ENCODE measurements around the gene SRBD1.
A peak's percentile ranks its signal among the peaks of the same experiment; 100 is the strongest.

Gene SRBD1

GRCh38 chr2:45559436-45559835 lies 51.6 kb downstream of the SRBD1 start:
- DNase-seq (ENCODE audit: insufficient read length, low spot score) (no peak), FAIRE-seq (no peak)

- FAIRE-seq (no peak), DNase-seq (ENCODE audit: insufficient read length, low spot score) (no peak)
Observed at GRCh38 chr2:45554742-45555140, 56.3 kb downstream of the SRBD1 start.

DNA sequence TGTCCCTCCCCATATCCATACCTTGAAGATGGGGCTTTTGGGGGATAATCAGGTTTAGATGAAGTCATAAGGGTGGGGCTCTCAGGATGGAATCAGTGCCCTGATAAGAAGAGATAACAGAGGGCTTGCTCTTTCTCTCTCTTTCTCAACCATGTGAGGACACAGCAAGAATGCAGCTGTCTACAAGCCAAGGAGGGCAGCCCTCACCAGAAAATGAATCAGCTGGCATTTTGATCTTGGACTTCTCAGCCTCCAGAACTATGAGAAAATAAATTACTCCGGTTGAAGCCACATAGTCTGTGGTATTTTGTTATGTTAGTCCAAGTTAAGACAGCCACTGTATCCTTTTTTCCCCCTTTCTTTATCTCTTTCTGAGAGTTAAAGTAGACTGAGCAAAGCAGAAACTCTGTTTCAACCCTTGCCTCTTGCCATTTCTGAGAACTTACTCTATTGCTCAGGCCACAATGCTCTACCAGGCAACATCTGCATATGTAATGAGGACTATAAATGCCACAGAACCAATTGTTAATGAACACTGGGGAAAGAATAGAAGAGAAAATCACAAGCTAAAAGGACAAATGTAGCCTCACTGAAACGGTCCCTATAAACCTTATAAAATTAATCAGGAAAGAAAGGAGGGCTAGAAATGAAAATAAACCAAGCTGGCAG lies 56.9 kb downstream of the SRBD1 start:
- DNase-seq (ENCODE audit: insufficient read length, low spot score) = no peak
- FAIRE-seq = peak; percentile 77

DNA sequence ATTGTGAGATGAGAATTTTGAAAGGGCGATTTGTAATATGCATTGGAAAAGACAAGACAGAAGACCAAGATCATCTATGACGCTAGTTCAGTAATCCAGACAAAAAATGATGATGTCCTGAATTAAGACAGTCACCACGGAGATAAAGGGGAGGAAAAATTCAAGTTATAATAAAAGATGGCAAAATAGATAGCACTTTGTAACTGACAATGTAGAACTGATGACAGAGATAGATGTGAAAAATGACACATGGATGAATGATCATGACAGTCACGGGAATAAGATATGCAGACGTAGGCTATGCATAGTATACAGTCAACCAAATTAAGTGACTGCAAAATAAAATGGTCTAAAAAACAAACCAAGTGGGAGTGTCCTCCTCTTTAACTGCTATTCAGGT lies 59.2 kb downstream of the SRBD1 start:
- FAIRE-seq (no peak), DNase-seq (ENCODE audit: insufficient read length, low spot score) (no peak)

DNA sequence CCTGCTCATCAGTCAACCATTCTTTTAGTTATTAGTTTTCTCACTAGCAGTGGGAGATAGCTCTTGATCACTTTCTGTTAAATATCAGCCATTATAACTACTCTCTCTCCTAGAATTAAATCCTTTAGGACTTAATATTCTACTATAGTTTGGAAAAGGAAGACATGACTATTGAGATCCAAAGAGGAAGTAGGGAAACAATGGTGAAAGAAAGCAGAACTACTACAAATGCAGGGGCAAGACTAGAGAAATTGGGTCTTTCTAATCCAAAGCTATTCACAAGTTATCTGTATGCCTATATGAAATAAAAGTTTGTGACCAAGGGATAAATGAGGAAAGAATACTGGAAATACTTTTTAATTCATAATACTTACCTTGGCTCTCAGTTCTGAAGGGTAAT lies 65.1 kb downstream of the SRBD1 start:
- no peak for DNase-seq (ENCODE audit: insufficient read length, low spot score)
- FAIRE-seq = no peak

- FAIRE-seq (no peak), DNase-seq (ENCODE audit: insufficient read length, low spot score) (no peak)
Observed at GRCh38 chr2:45543257-45543656, 67.8 kb downstream of the SRBD1 start.

- FAIRE-seq = no peak
- DNase-seq (ENCODE audit: insufficient read length, low spot score) = no peak
Observed at GRCh38 chr2:45542013-45542412, 69.1 kb downstream of the SRBD1 start.

- FAIRE-seq (no peak), DNase-seq (ENCODE audit: insufficient read length, low spot score) (no peak)
Observed at GRCh38 chr2:45541450-45541849, 69.6 kb downstream of the SRBD1 start.

DNA sequence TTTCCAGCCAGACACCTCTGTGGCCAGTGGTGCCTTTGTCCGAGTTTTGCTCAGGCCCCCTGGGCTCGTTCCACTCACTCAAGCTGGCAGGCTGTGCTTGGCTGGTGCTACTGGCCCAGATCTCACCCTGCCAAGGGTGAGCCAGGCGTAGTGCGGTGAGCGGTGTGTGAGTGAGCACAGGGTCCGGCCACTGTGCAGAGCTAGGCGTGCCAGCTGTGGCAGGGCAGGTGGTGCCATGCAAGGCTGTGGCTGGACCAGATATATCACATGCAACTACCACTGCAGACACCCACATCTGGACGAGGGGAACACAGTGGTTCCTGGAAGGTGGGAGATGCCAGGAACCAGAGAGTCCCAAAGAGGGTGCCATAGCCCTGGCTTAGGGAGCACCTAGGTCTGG lies 70.1 kb downstream of the SRBD1 start:
- peak; percentile 66 for FAIRE-seq
- DNase-seq (ENCODE audit: insufficient read length, low spot score) = no peak

- DNase-seq (ENCODE audit: insufficient read length, low spot score) (no peak), FAIRE-seq (no peak)
Observed at GRCh38 chr2:45533771-45534170, 77.3 kb downstream of the SRBD1 start.

- no peak for FAIRE-seq
- no peak for DNase-seq (ENCODE audit: insufficient read length, low spot score)
Observed at GRCh38 chr2:45532181-45532580, 78.9 kb downstream of the SRBD1 start.

- FAIRE-seq (no peak), DNase-seq (ENCODE audit: insufficient read length, low spot score) (no peak)
Observed at GRCh38 chr2:45524016-45524415, 87.1 kb downstream of the SRBD1 start.

GRCh38 chr2:45518546-45518945 lies 92.5 kb downstream of the SRBD1 start:
- no peak for DNase-seq (ENCODE audit: insufficient read length, low spot score)
- FAIRE-seq = no peak

- FAIRE-seq (no peak), DNase-seq (ENCODE audit: insufficient read length, low spot score) (no peak)
Observed at GRCh38 chr2:45510701-45511420, 100.2 kb downstream of the SRBD1 start.

- DNase-seq (ENCODE audit: insufficient read length, low spot score) (no peak), FAIRE-seq (no peak)
Observed at GRCh38 chr2:45506756-45507155, 104.3 kb downstream of the SRBD1 start.

DNA sequence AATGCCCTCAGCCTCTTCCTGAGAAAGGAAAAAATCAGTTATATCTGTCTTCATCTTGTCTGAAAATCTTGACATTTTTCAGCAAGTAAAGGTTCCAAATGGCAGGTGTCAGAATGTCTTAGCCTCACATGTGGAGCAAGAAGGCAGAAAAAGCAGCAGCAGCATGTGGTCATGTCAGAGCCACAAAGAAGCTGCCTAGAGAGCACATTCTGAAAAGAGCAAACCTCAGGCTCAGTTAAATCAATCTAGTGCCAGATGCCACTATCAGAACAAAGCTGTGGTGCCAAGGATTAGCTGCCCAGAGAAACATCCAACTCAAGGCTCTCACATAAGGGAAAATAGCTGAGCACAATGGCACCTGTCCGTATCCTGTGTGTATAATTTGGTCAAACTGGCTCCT lies 105.9 kb downstream of the SRBD1 start:
- no peak for DNase-seq (ENCODE audit: insufficient read length, low spot score)
- FAIRE-seq = no peak

- DNase-seq (ENCODE audit: insufficient read length, low spot score) = no peak
- no peak for FAIRE-seq
Observed at GRCh38 chr2:45498661-45499550, 112.2 kb downstream of the SRBD1 start.

- FAIRE-seq (no peak), DNase-seq (ENCODE audit: insufficient read length, low spot score) (no peak)
Observed at GRCh38 chr2:45497355-45497754, 113.7 kb downstream of the SRBD1 start.

GRCh38 chr2:45496869-45497268 lies 114.2 kb downstream of the SRBD1 start:
- DNase-seq (ENCODE audit: insufficient read length, low spot score) = no peak

DNA sequence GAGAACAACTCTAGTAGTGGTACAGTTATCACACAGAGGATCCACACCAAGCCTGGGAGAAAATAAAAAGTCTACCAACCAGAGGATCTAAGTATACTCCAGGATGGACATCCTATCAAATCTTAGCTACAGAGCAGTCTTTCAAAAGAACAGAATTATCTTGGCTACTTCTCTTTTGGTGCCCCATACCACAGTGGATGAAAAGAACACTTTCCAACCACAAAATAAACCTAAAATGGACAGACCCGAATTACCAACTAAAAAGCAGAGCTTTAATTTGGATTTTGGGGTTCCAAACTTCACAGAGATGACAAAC lies 116.1 kb downstream of the SRBD1 start:
- FAIRE-seq (no peak), DNase-seq (ENCODE audit: insufficient read length, low spot score) (no peak)

More at GRCh38 chr2:45496869-45497268, 114.2 kb downstream of the SRBD1 start:
- FAIRE-seq = no peak

GRCh38 chr2:45494275-45494977 lies 116.6 kb downstream of the SRBD1 start:
- peak; percentile 49 for DNase-seq (ENCODE audit: insufficient read length, low spot score)
- FAIRE-seq = peak; percentile 31
